Gastrocnemius medialis (tissue), 4 donors: Measurements from ENCODE around the gene UFD1.

ENCODE experiments used
- CTCF ChIP-seq, 5 experiments: fragments of 450-650 bp in 3 of 5; fragments of 200-600 bp in 2 of 5; sonication (generic) in 2 of 5; IDR thresholded peaks in 4 of 5; conservative IDR thresholded peaks in 1 of 5; 1 replicate in 4 of 5; 2 replicates in 1 of 5; pipeline ENCODE4 v1.5.1; 2016 to 2019; ENCODE audit warnings: antibody characterized with exemption in 5 of 5, mild to moderate bottlenecking in 3 of 5, moderate library complexity in 3 of 5
- POLR2A ChIP-seq, 2 donors: fragments of 450-650 bp; IDR thresholded peaks; one replicate each; pipeline ENCODE4 v1.6.1; 2017; ENCODE audit warnings: antibody characterized with exemption in 2 of 2, mild to moderate bottlenecking in 2 of 2, moderate library complexity in 2 of 2

GRCh38 chr22:19504900-19505734 is 26.1 kb upstream of the UFD1 start:
- no peak for TF ChIP-seq POLR2A (IDR thresholded peaks at IDR 0.05)
- no peak for TF ChIP-seq CTCF (IDR thresholded peaks at IDR 0.05 in 4 of 5, conservative IDR thresholded peaks at IDR 0.05 in 1 of 5)
